GM12878 (cell line): ENCODE results near the gene FOXO1. TPM values are rescaled to one million over a fixed set of nuclear protein-coding genes. Genes with fewer than 3 reads are reported as not detected.

Experiments
- ATAC-seq: fragments of 200-7000 bp; cut with Tn5 transposase; 3 replicates; pipeline ENCODE4 v1.9.1; 2020; ENCODE audit warnings: mild to moderate bottlenecking, moderate library complexity
- BruUV-seq: library from RNA; stranded (reverse); fragments of 400-500 nt; replicated peaks from 2 replicates; lab custom pipeline; 2021; lab: Mats Ljungman, UMichigan
- CTCF ChIA-PET: fragments of 300-600 bp; sonication (Branson Sonifier 250); formaldehyde crosslinking; extraction: SDS; loops from one replicate; lab custom pipeline; 2021; ENCODE audit warnings: inconsistent platforms; lab: Yijun Ruan, JAX
- POLR2A ChIA-PET: fragments of 350-600 bp; formaldehyde crosslinking; extraction: SDS; loops from one replicate; lab custom pipeline; 2021; ENCODE audit warnings: inconsistent platforms; lab: Charles Lee
- RAD21 ChIA-PET: fragments of 300-600 bp; sonication (Branson Sonifier 250); formaldehyde crosslinking; loops from one replicate; lab custom pipeline; 2023; ENCODE audit warnings: antibody characterized with exemption; ENCODE audit not compliant: unreplicated experiment; lab: Charles Lee
- SMC1A ChIA-PET: fragments of 300-600 bp; sonication (Branson Sonifier 250); formaldehyde crosslinking; loops from one replicate; lab custom pipeline; 2023; ENCODE audit not compliant: unreplicated experiment, uncharacterized antibody; lab: Charles Lee
- DNase-seq: peaks from one replicate; pipeline ENCODE4 v3.0.0-alpha.2; 2011; ENCODE audit warnings: low read depth, low spot score
- FAIRE-seq: peaks from 3 replicates; lab custom pipeline; 2011; peaks lifted over from hg19 to GRCh38; lab: Jason Lieb, UNC
- H2AFZ ChIP-seq: 2 replicates; pipeline ENCODE4 v1.6.0; 2011; ENCODE audit warnings: low read depth, low read length, control low read depth; ENCODE audit not compliant: control insufficient read depth
- H3K27ac ChIP-seq: 2 replicates; pipeline ENCODE4 v1.5.1; 2011; ENCODE audit warnings: control low read depth; ENCODE audit not compliant: control insufficient read depth, insufficient read depth
- H3K27me3 ChIP-seq, 2 experiments: replicated peaks in 1 of 2; 2 replicates each; pipeline versions ENCODE4 v1.6.0 to v1.6.1; 2011; ENCODE audit warnings: low read length in 1 of 2; ENCODE audit not compliant: control insufficient read depth in 2 of 2, insufficient read depth in 2 of 2
- H3K36me3 ChIP-seq, 2 experiments: 2 replicates each; pipeline ENCODE4 v1.5.1; 2011; ENCODE audit warnings: low read length in 1 of 2; ENCODE audit not compliant: control insufficient read depth in 2 of 2, insufficient read depth in 2 of 2
- H3K4me1 ChIP-seq: 2 replicates; pipeline ENCODE4 v1.6.1; 2011; ENCODE audit warnings: mild to moderate bottlenecking, low read length, moderate library complexity, mixed read lengths; ENCODE audit not compliant: control insufficient read depth, insufficient read depth
- H3K4me2 ChIP-seq: 2 replicates; pipeline ENCODE4 v1.6.0; 2011; ENCODE audit warnings: control low read depth; ENCODE audit not compliant: control insufficient read depth, insufficient read depth
- H3K4me3 ChIP-seq: fragments of 200-600 bp; sonication (generic); 2 replicates; pipeline ENCODE4 v1.5.1; 2016
- H3K79me2 ChIP-seq: 2 replicates; pipeline ENCODE4 v1.6.0; 2011; ENCODE audit warnings: low read length; ENCODE audit not compliant: control insufficient read depth, insufficient read depth
- H3K9ac ChIP-seq: 2 replicates; pipeline ENCODE4 v1.8.0; 2011; ENCODE audit warnings: low read length, control low read depth, mixed read lengths; ENCODE audit not compliant: control insufficient read depth, insufficient read depth
- H3K9me3 ChIP-seq: replicated peaks from 3 replicates; pipeline ENCODE4 v1.5.1; 2011; ENCODE audit warnings: mild to moderate bottlenecking, low read length; ENCODE audit not compliant: control insufficient read depth, insufficient read depth
- H4K20me1 ChIP-seq: 2 replicates; pipeline ENCODE4 v1.6.0; 2011; ENCODE audit not compliant: control insufficient read depth, insufficient read depth
- CHD2 ChIP-seq: IDR thresholded peaks from 2 replicates; pipeline ENCODE4 v1.6.1; 2011; ENCODE audit warnings: low read depth, low read length, improper control_type of control experiment, borderline replicate concordance
- CREB1 ChIP-seq: IDR thresholded peaks from 2 replicates; pipeline ENCODE4 v1.6.1; 2012; ENCODE audit warnings: low read depth, mild to moderate bottlenecking, inconsistent platforms
- FOS ChIP-seq: IDR thresholded peaks from 3 replicates; pipeline ENCODE4 v1.6.1; 2011; ENCODE audit warnings: borderline replicate concordance; ENCODE audit not compliant: insufficient read length; ENCODE audit errors: extremely low read depth
- MEF2A ChIP-seq: IDR thresholded peaks from 2 replicates; pipeline ENCODE4 v1.6.1; 2011; ENCODE audit warnings: low read depth, mild to moderate bottlenecking, low read length, moderate library complexity; ENCODE audit not compliant: insufficient read depth
- NFXL1 ChIP-seq: fragments of 450-650 bp; IDR thresholded peaks from 2 replicates; pipeline ENCODE4 v1.6.1; 2017; ENCODE audit warnings: antibody characterized with exemption, mild to moderate bottlenecking, borderline replicate concordance
- NFYB ChIP-seq: IDR thresholded peaks from 2 replicates; pipeline ENCODE4 v1.6.1; 2011; ENCODE audit warnings: low read depth, mild to moderate bottlenecking, low read length, improper control_type of control experiment, moderate library complexity; ENCODE audit not compliant: insufficient read depth
- RCOR1 ChIP-seq: conservative IDR thresholded peaks from 2 replicates; pipeline ENCODE4 v1.6.1; 2012; ENCODE audit warnings: low read depth, low read length, improper control_type of control experiment
- RELA ChIP-seq: fragments of 450-650 bp; IDR thresholded peaks from 2 replicates; pipeline ENCODE4 v1.8.0; 2014; ENCODE audit warnings: borderline replicate concordance; ENCODE audit not compliant: partially characterized antibody
- SIX5 ChIP-seq: IDR thresholded peaks from 2 replicates; pipeline ENCODE4 v1.6.1; 2011; ENCODE audit warnings: mild to moderate bottlenecking, low read depth, low read length, moderate library complexity; ENCODE audit not compliant: severe bottlenecking
- WRNIP1 ChIP-seq: IDR thresholded peaks from 2 replicates; pipeline ENCODE4 v1.6.1; 2011; ENCODE audit warnings: low read depth, low read length, improper control_type of control experiment, borderline replicate concordance
- ZSCAN29 ChIP-seq: fragments of 450-650 bp; IDR thresholded peaks from 2 replicates; pipeline ENCODE4 v1.6.1; 2017; ENCODE audit warnings: mild to moderate bottlenecking, moderate library complexity
- WGBS: methylation state at CpG from one replicate; pipeline ENCODE4 v1.1.6; 2016; ENCODE audit warnings: low lambda C conversion rate; ENCODE audit not compliant: insufficient replicate concordance, insufficient coverage; ENCODE audit errors: missing lambda C conversion rate; 5-methylcytosine and 5-hydroxymethylcytosine counted together
- in situ Hi-C: fragments of 300-500 bp; cut with MboI; formaldehyde crosslinking; loops from 9 replicates; pipeline ENCODE4 v1.14.3; 2018; ENCODE audit warnings: mixed read lengths
- intact Hi-C: fragments of 100-400 bp; cut with micrococcal nuclease; formaldehyde crosslinking; loops from one replicate; pipeline ENCODE4 v1.14.2; 2022; ENCODE audit not compliant: unreplicated experiment
- polyA plus RNA-seq, 11 experiments: library from polyadenylated mRNA; depleted of rRNA in 4 of 11; unstranded in 6 of 11; stranded (reverse) in 5 of 11; fragments of >200 nt; fragmentation: Nextera tagmentation in 4 of 11; fragmentation: Illumina TruSeq in 1 of 11; extraction: Ambion mirVana in 4 of 11; extraction: Trizol in 1 of 11; gene quantifications; 1 replicate in 1 of 11; 2 replicates in 10 of 11; pipeline versions ENCODE4 v1.2.1 to v1.2.3, GENCODE V29; 2011 to 2016; ENCODE audit warnings: inconsistent platforms in 2 of 11, missing spikeins in 2 of 11, low read depth in 1 of 11
- total RNA-seq, 4 experiments: library from RNA; depleted of rRNA in 3 of 4; stranded (reverse); fragments of >200 nt in 3 of 4; fragmentation: Illumina TruSeq in 1 of 4; extraction: Trizol in 1 of 4; gene quantifications; 2 replicates each; pipeline versions ENCODE4 v1.2.1 to v1.2.3, GENCODE V29; 2013 to 2021
- TF ChIP-seq, protein P1 (sequence below): IDR thresholded peaks from 2 replicates; pipeline ENCODE4 v1.6.1; 2011; ENCODE audit warnings: mild to moderate bottlenecking, low read depth, low read length, moderate library complexity; ENCODE audit not compliant: insufficient replicate concordance
- TF ChIP-seq, protein P2 (sequence below): fragments of 450-650 bp; IDR thresholded peaks from 2 replicates; pipeline ENCODE4 v1.6.1; 2017; ENCODE audit warnings: mild to moderate bottlenecking
- TF ChIP-seq, protein P3 (sequence below): IDR thresholded peaks from 2 replicates; pipeline ENCODE4 v1.6.1; 2012; ENCODE audit warnings: mild to moderate bottlenecking, low read depth, low read length
- TF ChIP-seq, protein P4 (sequence below): fragments of 450-650 bp; formaldehyde crosslinking; IDR thresholded peaks from 2 replicates; pipeline ENCODE4 v1.4.0; 2022; ENCODE audit warnings: mild to moderate bottlenecking, moderate library complexity

FOXO1 gene
- total and polyA plus RNA-seq, 10 of the 15 experiments (the other 5 are each of a cell fraction or from before 2014, with no cell fraction given): 0.58 to 8.3 (median 0.88) TPM

DNA sequence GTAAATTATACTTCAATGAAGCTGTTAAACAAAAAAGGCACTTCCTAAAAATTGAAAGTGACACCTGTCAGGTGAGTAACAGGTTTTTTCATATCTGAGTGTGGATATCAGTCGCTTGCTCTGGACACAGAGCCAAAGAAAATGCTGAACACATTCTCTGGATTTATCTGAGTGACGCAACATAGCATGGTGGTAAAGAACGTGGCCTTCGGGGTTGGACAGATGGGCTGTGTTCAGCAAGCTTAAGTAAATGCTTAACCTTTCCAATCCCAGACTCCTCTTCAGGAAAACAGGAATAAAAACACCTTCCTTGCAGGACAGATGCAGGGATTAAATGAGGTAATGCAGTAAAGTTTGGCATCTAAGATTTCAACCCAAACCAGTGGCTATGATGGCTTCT is 132.0 kb downstream of the FOXO1 start:
- SMC1A ChIA-PET: interaction anchor here (0.9 to 1.9 kb wide), 2 partner anchors 9 to 22 kb away, joined by 4 to 6 read pairs; no protein-coding TSS in a partner anchor
- Histone ChIP-seq H3K9ac (no peak overlapping the region), H3K27me3 (no peaks in the 10 kb centered on the region), H3K9me3 (no peaks in the 10 kb centered on the region; the same call in 2 of the 3 replicates), H3K4me3 (no peak overlapping the region), H3K4me2 (no peak overlapping the region), H4K20me1 (no peaks in the 10 kb centered on the region), H3K36me3 (no peaks in the 10 kb centered on the region), H3K4me1 (no peaks in the 10 kb centered on the region), H3K27ac (no peak overlapping the region), H2AFZ (no peak overlapping the region), H3K79me2 (no peaks in the 10 kb centered on the region)
- ATAC-seq (no peak), FAIRE-seq (no peak), DNase-seq (no peak)
- intact Hi-C loops (no loop called here), in situ Hi-C loops (no loop called here)
- 73% methylated on average over 4 of the region's 4 CpGs for WGBS
- BruUV-seq: no TSS peak
- CTCF ChIA-PET: no interaction called here
- RAD21 ChIA-PET: no interaction called here
- POLR2A ChIA-PET: no interaction called here
- TF ChIP-seq, protein P1, sequence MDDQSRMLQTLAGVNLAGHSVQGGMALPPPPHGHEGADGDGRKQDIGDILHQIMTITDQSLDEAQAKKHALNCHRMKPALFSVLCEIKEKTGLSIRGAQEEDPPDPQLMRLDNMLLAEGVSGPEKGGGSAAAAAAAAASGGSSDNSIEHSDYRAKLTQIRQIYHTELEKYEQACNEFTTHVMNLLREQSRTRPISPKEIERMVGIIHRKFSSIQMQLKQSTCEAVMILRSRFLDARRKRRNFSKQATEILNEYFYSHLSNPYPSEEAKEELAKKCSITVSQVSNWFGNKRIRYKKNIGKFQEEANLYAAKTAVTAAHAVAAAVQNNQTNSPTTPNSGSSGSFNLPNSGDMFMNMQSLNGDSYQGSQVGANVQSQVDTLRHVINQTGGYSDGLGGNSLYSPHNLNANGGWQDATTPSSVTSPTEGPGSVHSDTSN: no peak
- TF ChIP-seq, protein P2, sequence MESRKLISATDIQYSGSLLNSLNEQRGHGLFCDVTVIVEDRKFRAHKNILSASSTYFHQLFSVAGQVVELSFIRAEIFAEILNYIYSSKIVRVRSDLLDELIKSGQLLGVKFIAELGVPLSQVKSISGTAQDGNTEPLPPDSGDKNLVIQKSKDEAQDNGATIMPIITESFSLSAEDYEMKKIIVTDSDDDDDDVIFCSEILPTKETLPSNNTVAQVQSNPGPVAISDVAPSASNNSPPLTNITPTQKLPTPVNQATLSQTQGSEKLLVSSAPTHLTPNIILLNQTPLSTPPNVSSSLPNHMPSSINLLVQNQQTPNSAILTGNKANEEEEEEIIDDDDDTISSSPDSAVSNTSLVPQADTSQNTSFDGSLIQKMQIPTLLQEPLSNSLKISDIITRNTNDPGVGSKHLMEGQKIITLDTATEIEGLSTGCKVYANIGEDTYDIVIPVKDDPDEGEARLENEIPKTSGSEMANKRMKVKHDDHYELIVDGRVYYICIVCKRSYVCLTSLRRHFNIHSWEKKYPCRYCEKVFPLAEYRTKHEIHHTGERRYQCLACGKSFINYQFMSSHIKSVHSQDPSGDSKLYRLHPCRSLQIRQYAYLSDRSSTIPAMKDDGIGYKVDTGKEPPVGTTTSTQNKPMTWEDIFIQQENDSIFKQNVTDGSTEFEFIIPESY: no peak
- TF ChIP-seq NFYB (no peak), FOS (no peak), RELA (no peak), RCOR1 (no peak), CREB1 (no peak), WRNIP1 (no peak), SIX5 (no peak), MEF2A (no peak), ZSCAN29 (no peak), CHD2 (no peak), NFXL1 (no peak)
- TF ChIP-seq, protein P3, sequence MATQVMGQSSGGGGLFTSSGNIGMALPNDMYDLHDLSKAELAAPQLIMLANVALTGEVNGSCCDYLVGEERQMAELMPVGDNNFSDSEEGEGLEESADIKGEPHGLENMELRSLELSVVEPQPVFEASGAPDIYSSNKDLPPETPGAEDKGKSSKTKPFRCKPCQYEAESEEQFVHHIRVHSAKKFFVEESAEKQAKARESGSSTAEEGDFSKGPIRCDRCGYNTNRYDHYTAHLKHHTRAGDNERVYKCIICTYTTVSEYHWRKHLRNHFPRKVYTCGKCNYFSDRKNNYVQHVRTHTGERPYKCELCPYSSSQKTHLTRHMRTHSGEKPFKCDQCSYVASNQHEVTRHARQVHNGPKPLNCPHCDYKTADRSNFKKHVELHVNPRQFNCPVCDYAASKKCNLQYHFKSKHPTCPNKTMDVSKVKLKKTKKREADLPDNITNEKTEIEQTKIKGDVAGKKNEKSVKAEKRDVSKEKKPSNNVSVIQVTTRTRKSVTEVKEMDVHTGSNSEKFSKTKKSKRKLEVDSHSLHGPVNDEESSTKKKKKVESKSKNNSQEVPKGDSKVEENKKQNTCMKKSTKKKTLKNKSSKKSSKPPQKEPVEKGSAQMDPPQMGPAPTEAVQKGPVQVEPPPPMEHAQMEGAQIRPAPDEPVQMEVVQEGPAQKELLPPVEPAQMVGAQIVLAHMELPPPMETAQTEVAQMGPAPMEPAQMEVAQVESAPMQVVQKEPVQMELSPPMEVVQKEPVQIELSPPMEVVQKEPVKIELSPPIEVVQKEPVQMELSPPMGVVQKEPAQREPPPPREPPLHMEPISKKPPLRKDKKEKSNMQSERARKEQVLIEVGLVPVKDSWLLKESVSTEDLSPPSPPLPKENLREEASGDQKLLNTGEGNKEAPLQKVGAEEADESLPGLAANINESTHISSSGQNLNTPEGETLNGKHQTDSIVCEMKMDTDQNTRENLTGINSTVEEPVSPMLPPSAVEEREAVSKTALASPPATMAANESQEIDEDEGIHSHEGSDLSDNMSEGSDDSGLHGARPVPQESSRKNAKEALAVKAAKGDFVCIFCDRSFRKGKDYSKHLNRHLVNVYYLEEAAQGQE: no peak
- TF ChIP-seq, protein P4, sequence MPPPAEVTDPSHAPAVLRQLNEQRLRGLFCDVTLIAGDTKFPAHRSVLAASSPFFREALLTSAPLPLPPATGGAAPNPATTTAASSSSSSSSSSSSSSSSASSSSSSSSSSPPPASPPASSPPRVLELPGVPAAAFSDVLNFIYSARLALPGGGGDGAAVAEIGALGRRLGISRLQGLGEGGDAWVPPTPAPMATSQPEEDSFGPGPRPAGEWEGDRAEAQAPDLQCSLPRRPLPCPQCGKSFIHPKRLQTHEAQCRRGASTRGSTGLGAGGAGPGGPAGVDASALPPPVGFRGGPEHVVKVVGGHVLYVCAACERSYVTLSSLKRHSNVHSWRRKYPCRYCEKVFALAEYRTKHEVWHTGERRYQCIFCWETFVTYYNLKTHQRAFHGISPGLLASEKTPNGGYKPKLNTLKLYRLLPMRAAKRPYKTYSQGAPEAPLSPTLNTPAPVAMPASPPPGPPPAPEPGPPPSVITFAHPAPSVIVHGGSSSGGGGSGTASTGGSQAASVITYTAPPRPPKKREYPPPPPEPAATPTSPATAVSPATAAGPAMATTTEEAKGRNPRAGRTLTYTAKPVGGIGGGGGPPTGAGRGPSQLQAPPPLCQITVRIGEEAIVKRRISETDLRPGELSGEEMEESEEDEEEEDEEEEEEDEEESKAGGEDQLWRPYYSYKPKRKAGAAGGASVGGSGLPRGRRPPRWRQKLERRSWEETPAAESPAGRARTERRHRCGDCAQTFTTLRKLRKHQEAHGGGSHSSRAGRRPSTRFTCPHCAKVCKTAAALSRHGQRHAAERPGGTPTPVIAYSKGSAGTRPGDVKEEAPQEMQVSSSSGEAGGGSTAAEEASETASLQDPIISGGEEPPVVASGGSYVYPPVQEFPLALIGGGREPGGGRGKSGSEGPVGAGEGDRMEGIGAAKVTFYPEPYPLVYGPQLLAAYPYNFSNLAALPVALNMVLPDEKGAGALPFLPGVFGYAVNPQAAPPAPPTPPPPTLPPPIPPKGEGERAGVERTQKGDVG (CRISPR knock-in tag): no peak
